HepG2 (cell line): Measurements from ENCODE around the gene EPO. TPM values are rescaled to one million over a fixed set of nuclear protein-coding genes. Genes with fewer than 3 reads are reported as not detected.
A peak's percentile ranks its signal among the peaks of the same experiment; 100 is the strongest.

Source experiments
- ARNT ChIP-seq: fragments of 450-650 bp; IDR thresholded peaks from 2 replicates; pipeline ENCODE4 v1.6.1; 2017
- ATM ChIP-seq: fragments of 450-650 bp; IDR thresholded peaks from 2 replicates; pipeline ENCODE4 v1.7.1; 2017; ENCODE audit warnings: mild to moderate bottlenecking, borderline replicate concordance
- CREB1 ChIP-seq, 2 experiments: fragments of 450-650 bp in 1 of 2; IDR thresholded peaks; 2 replicates each; pipeline ENCODE4 v1.6.1; 2016 to 2017; ENCODE audit warnings: control low read depth in 1 of 2, mild to moderate bottlenecking in 1 of 2, missing compliant biosample characterization in 1 of 2, missing genetic modification characterization in 1 of 2
- DNMT3B ChIP-seq: conservative IDR thresholded peaks from 2 replicates; pipeline ENCODE4 v1.6.1; 2016; ENCODE audit warnings: missing biosample characterization, control low read depth
- FOSL2 ChIP-seq: sonication (generic); formaldehyde crosslinking; IDR thresholded peaks from 2 replicates; pipeline ENCODE4 v1.4.0; 2020; ENCODE audit warnings: missing genetic modification reagents
- GRHL1 ChIP-seq: sonication (generic); formaldehyde crosslinking; conservative IDR thresholded peaks from 2 replicates; pipeline ENCODE4 v1.8.0; 2022; ENCODE audit warnings: missing genetic modification reagents
- GZF1 ChIP-seq: sonication (generic); formaldehyde crosslinking; IDR thresholded peaks from 2 replicates; pipeline ENCODE4 v1.5.1; 2020; ENCODE audit warnings: mild to moderate bottlenecking, missing genetic modification reagents
- HMG20A ChIP-seq: IDR thresholded peaks from 2 replicates; pipeline ENCODE4 v1.6.1; 2016; ENCODE audit warnings: borderline replicate concordance
- KLF11 ChIP-seq: IDR thresholded peaks from 2 replicates; pipeline ENCODE4 v1.6.1; 2016; ENCODE audit warnings: missing compliant biosample characterization
- NONO ChIP-seq, 2 experiments: fragments of 450-650 bp in 1 of 2; sonication (generic) in 1 of 2; formaldehyde crosslinking in 1 of 2; IDR thresholded peaks in 1 of 2; conservative IDR thresholded peaks in 1 of 2; 2 replicates each; pipeline versions ENCODE4 v1.6.1 to v1.8.0; 2017 to 2022; ENCODE audit warnings: mild to moderate bottlenecking in 1 of 2, missing genetic modification reagents in 1 of 2, moderate library complexity in 1 of 2
- NR2F1 ChIP-seq, 2 experiments: fragments of 450-650 bp in 1 of 2; formaldehyde crosslinking in 1 of 2; IDR thresholded peaks; 2 replicates each; pipeline versions ENCODE4 v1.5.0 to v1.6.1; 2016 to 2020; ENCODE audit warnings: mild to moderate bottlenecking in 1 of 2, missing compliant biosample characterization in 1 of 2, missing genetic modification reagents in 1 of 2, moderate library complexity in 1 of 2
- RBM39 ChIP-seq: fragments of 200-400 bp; formaldehyde crosslinking; IDR thresholded peaks from one replicate; pipeline ENCODE4 v1.6.1; 2018; ENCODE audit warnings: antibody characterized with exemption, mild to moderate bottlenecking, low read depth, low read length; ENCODE audit not compliant: poor library complexity, severe bottlenecking
- SOX6 ChIP-seq, 2 experiments: fragments of 450-650 bp in 1 of 2; sonication (generic) in 1 of 2; formaldehyde crosslinking in 1 of 2; IDR thresholded peaks; 2 replicates each; pipeline versions ENCODE4 v1.4.0 to v1.6.1; 2017 to 2020; ENCODE audit warnings: antibody characterized with exemption in 1 of 2, mild to moderate bottlenecking in 1 of 2, missing genetic modification reagents in 1 of 2
- SP1 ChIP-seq, 2 experiments: fragments of 450-650 bp in 1 of 2; sonication (generic) in 1 of 2; formaldehyde crosslinking in 1 of 2; IDR thresholded peaks; 2 replicates each; pipeline versions ENCODE4 v1.4.0 to v1.6.1; 2016 to 2020; ENCODE audit warnings: missing genetic modification reagents in 1 of 2
- SP2 ChIP-seq: sonication (generic); formaldehyde crosslinking; IDR thresholded peaks from 2 replicates; pipeline ENCODE4 v1.5.1; 2020; ENCODE audit warnings: mild to moderate bottlenecking, missing genetic modification reagents
- TAF15 ChIP-seq: fragments of 200-400 bp; formaldehyde crosslinking; IDR thresholded peaks from one replicate; pipeline ENCODE4 v1.6.1; 2018; ENCODE audit warnings: mild to moderate bottlenecking, low read depth, low read length; ENCODE audit not compliant: poor library complexity, severe bottlenecking
- TBL1XR1 ChIP-seq: fragments of 150-350 bp; IDR thresholded peaks from 2 replicates; pipeline ENCODE4 v1.6.1; 2014; ENCODE audit warnings: borderline replicate concordance, low read length; ENCODE audit not compliant: partially characterized antibody
- TOE1 ChIP-seq: sonication (generic); formaldehyde crosslinking; IDR thresholded peaks from 2 replicates; pipeline ENCODE4 v1.4.0; 2020; ENCODE audit warnings: mild to moderate bottlenecking, missing genetic modification reagents
- ZFP90 ChIP-seq: sonication (generic); formaldehyde crosslinking; IDR thresholded peaks from 2 replicates; pipeline ENCODE4 v1.8.0; 2022; ENCODE audit warnings: missing genetic modification reagents, mild to moderate bottlenecking, inconsistent platforms, borderline replicate concordance
- ZNF264 ChIP-seq: sonication (generic); formaldehyde crosslinking; IDR thresholded peaks from 2 replicates; pipeline ENCODE4 v1.4.0; 2020; ENCODE audit warnings: missing genetic modification reagents
- ZNF383 ChIP-seq: sonication (generic); formaldehyde crosslinking; IDR thresholded peaks from 2 replicates; pipeline ENCODE4 v1.4.0; 2020; ENCODE audit warnings: missing genetic modification reagents, mild to moderate bottlenecking, borderline replicate concordance
- ZNF558 ChIP-seq: sonication (generic); formaldehyde crosslinking; IDR thresholded peaks from 2 replicates; pipeline ENCODE4 v1.9.0; 2022; ENCODE audit warnings: mild to moderate bottlenecking, missing genetic modification reagents, borderline replicate concordance
- ZSCAN29 ChIP-seq: sonication (generic); formaldehyde crosslinking; conservative IDR thresholded peaks from 2 replicates; pipeline ENCODE4 v1.4.0; 2020; ENCODE audit warnings: mild to moderate bottlenecking, missing genetic modification reagents
- polyA plus RNA-seq, 8 experiments: library from polyadenylated mRNA; depleted of rRNA in 3 of 8; stranded (reverse) in 7 of 8; unstranded in 1 of 8; fragments of >200 nt; fragmentation: Illumina TruSeq in 4 of 8; extraction: Trizol in 4 of 8; gene quantifications; 2 replicates each; pipeline versions ENCODE4 v1.2.1 to v1.2.3, GENCODE V29; 2011 to 2016; ENCODE audit warnings: low read depth in 4 of 8, missing spikeins in 1 of 8, mixed read lengths in 1 of 8; ENCODE audit not compliant: insufficient read depth in 1 of 8
- total RNA-seq, 5 experiments: library from RNA; depleted of rRNA; stranded (reverse); fragments of >200 nt; fragmentation: Illumina TruSeq; extraction: Trizol; gene quantifications; 2 replicates each; pipeline ENCODE4 v1.2.3, GENCODE V29; 2016; ENCODE audit warnings: low read depth in 1 of 5
- TF ChIP-seq, protein P1 (sequence below): sonication (generic); formaldehyde crosslinking; IDR thresholded peaks from 2 replicates; pipeline ENCODE4 v1.5.0; 2020; ENCODE audit warnings: mild to moderate bottlenecking, missing genetic modification reagents
- TF ChIP-seq, protein P2 (sequence below): sonication (generic); formaldehyde crosslinking; IDR thresholded peaks from 2 replicates; pipeline ENCODE4 v1.4.0; 2020; ENCODE audit warnings: missing genetic modification reagents, low read depth, mild to moderate bottlenecking, borderline replicate concordance

Gene EPO
- total and polyA plus RNA-seq, 2 of the 13 experiments (the other 11 are each of a cell fraction or from before 2014, with no cell fraction given) = 10.3 to 25.7 TPM

GRCh38 chr7:100673302-100673941, 46.8 kb upstream of the EPO start, which contains the start of gene GNB2 (continued):
- TF ChIP-seq DNMT3B (CRISPR knock-in tag) (no peak; the same call in 1 of the 2 replicates), NONO (IDR thresholded peaks at IDR 0.05) (no peak), NONO (CRISPR knock-in tag; conservative IDR thresholded peaks at IDR 0.05) (peak; percentile 89), KLF11 (CRISPR knock-in tag) (peak; percentile 64; the same call in 1 of the 2 replicates), SOX6 (IDR thresholded peaks at IDR 0.05) (no peak), SOX6 (CRISPR knock-in tag; IDR thresholded peaks at IDR 0.05) (peak; percentile 61), ZNF558 (CRISPR knock-in tag) (peak; percentile 16; the same call in 1 of the 2 replicates), TAF15 (no peak), ARNT (no peak), HMG20A (CRISPR knock-in tag) (no peak), NR2F1 (CRISPR knock-in tag; IDR thresholded peaks at IDR 0.05) (no peak), TBL1XR1 (peak; percentile 60), ATM (no peak), RBM39 (no peak), ZSCAN29 (CRISPR knock-in tag) (0 out of 2 replicates have a peak, but pooled peaks have one; percentile 52), ZNF264 (CRISPR knock-in tag) (peak; percentile 92), GRHL1 (CRISPR knock-in tag) (no peak), FOSL2 (CRISPR knock-in tag) (peak; percentile 67), SP2 (CRISPR knock-in tag) (no peak), SP1 (IDR thresholded peaks at IDR 0.05) (no peak), SP1 (CRISPR knock-in tag; IDR thresholded peaks at IDR 0.05) (peak; percentile 69), ZFP90 (CRISPR knock-in tag) (no peak), CREB1 (IDR thresholded peaks at IDR 0.05) (peak; percentile 84), CREB1 (CRISPR knock-in tag; IDR thresholded peaks at IDR 0.05) (no peak; the same call in 1 of the 2 replicates), TOE1 (CRISPR knock-in tag) (no peak), GZF1 (no peak; the same call in 1 of the 2 replicates), ZNF383 (CRISPR knock-in tag) (no peak)
- TF ChIP-seq, protein P1, sequence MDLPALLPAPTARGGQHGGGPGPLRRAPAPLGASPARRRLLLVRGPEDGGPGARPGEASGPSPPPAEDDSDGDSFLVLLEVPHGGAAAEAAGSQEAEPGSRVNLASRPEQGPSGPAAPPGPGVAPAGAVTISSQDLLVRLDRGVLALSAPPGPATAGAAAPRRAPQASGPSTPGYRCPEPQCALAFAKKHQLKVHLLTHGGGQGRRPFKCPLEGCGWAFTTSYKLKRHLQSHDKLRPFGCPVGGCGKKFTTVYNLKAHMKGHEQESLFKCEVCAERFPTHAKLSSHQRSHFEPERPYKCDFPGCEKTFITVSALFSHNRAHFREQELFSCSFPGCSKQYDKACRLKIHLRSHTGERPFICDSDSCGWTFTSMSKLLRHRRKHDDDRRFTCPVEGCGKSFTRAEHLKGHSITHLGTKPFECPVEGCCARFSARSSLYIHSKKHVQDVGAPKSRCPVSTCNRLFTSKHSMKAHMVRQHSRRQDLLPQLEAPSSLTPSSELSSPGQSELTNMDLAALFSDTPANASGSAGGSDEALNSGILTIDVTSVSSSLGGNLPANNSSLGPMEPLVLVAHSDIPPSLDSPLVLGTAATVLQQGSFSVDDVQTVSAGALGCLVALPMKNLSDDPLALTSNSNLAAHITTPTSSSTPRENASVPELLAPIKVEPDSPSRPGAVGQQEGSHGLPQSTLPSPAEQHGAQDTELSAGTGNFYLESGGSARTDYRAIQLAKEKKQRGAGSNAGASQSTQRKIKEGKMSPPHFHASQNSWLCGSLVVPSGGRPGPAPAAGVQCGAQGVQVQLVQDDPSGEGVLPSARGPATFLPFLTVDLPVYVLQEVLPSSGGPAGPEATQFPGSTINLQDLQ (CRISPR knock-in tag) = no peak
- TF ChIP-seq, protein P2, sequence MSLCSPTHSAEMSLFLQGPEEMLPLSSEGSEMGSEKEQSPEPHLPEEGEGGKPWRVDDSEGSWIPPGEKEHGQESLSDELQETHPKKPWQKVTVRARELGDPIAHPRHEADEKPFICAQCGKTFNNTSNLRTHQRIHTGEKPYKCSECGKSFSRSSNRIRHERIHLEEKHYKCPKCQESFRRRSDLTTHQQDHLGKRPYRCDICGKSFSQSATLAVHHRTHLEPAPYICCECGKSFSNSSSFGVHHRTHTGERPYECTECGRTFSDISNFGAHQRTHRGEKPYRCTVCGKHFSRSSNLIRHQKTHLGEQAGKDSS (CRISPR knock-in tag) = 0 out of 2 replicates have a peak, but pooled peaks have one; percentile 27
